GM18951 (cell line): Measurements from ENCODE around the gene TEX261.

ENCODE experiments used
- POLR2A ChIP-seq: IDR thresholded peaks from 4 replicates; pipeline ENCODE4 v1.6.1; 2011; ENCODE audit warnings: mild to moderate bottlenecking; ENCODE audit not compliant: insufficient read length, insufficient read depth; ENCODE audit errors: extremely low read depth
- in situ Hi-C: fragments of 300-500 bp; cut with MboI; formaldehyde crosslinking; loops from one replicate; pipeline ENCODE4 v1.12.0; 2022; ENCODE audit warnings: low sequenced_read_pairs, mixed read lengths, inconsistent platforms; ENCODE audit not compliant: unreplicated experiment

TEX261 gene

DNA sequence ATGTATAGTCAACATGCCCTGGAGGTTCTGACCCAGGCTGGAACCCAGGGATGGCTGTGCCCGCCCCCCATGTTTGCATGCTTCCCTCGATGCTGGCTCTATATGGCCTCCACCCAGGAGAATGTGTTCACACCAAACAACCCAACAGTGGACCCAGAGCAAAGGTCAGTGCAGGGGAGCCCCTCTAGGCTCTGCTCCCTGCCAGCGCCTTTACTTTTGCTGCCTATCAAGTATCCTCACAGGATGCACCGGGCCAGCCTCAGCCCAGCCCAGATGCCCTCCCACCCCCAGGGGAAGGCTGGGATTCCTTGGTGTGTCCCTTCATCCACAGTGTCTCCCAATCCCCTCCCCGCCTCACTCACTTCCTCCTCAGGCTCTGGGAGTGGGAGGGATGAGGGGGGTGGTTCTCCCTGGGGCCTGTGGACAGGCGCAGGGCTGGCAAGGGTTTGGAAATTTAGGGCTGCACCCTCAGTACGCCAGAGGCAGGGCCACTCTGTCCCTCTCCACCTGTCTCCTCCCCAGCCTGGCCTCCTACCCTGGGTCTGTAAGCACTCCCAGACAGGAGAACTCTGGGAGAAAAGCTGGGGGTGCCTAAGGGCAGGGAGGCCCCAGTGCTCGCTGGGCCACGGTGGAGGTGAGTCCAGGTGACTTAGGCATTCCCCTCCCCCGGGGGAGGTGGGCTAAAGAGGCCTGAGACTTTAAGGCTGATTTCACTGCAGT lies 56.6 kb downstream of the TEX261 start:
- no peak for TF ChIP-seq POLR2A
- in situ Hi-C loops, result no loop called here

GRCh38 chr2:70936979-70937811 lies 57.5 kb downstream of the TEX261 start:
- in situ Hi-C loops, result no loop called here
- TF ChIP-seq POLR2A, result no peak

- no peak for TF ChIP-seq POLR2A
- in situ Hi-C loops, result no loop called here
Measured at GRCh38 chr2:70936165-70936978, 58.3 kb downstream of the TEX261 start.
